Activated T-helper 1 cell treated with anti-CD3 and anti-CD28 coated beads, Interleukin-12 subunit alpha, Interleukin-12 subunit beta, Interleukin-2, Interleukin-4 antibody, amounts not matched to agents 30 ng/mL and 10 ng/mL and 1 ng/mL, durations not matched to agents 14 hours and 24 hours and 36 hours (primary cell): ENCODE measurements around the gene DNAJB4. TPM values are rescaled to one million over a fixed set of nuclear protein-coding genes. Genes with fewer than 3 reads are reported as not detected.
"Not testable (repeated sequence)": the region's sequence is repeated elsewhere in the genome, so short reads cannot be mapped to it uniquely, and the experiment has no call there.

Experiments
- DNase-seq: peaks from one replicate; pipeline ENCODE4 v3.0.0; 2021; ENCODE audit warnings: low spot score
- H3K27ac Mint-ChIP-seq: one replicate; pipeline ENCODE4 v1.8.0; 2021; ENCODE audit warnings: mild to moderate bottlenecking, mixed read lengths
- H3K27me3 Mint-ChIP-seq: one replicate; pipeline ENCODE4 v1.8.0; 2022; ENCODE audit warnings: mild to moderate bottlenecking, moderate library complexity, mixed read lengths; ENCODE audit not compliant: insufficient read depth
- H3K36me3 Mint-ChIP-seq: one replicate; pipeline ENCODE4 v1.8.0; 2021; ENCODE audit warnings: low read depth, mixed read lengths
- H3K4me1 Mint-ChIP-seq: one replicate; pipeline ENCODE4 v1.8.0; 2021; ENCODE audit warnings: low read depth, mixed read lengths
- H3K4me3 Mint-ChIP-seq: one replicate; pipeline ENCODE4 v1.8.0; 2021; ENCODE audit warnings: mild to moderate bottlenecking, moderate library complexity, mixed read lengths
- H3K9me3 Mint-ChIP-seq: one replicate; pipeline ENCODE4 v1.8.0; 2021; ENCODE audit warnings: mixed read lengths
- intact Hi-C: fragments of 100-400 bp; cut with micrococcal nuclease; formaldehyde crosslinking; loops from one replicate; pipeline ENCODE4 v1.15.1; 2024
- total RNA-seq: library from RNA; stranded (reverse); gene quantifications from 2 replicates; pipeline ENCODE4 v1.2.3, GENCODE V29; 2022

Gene DNAJB4
- total RNA-seq, 1 donor from 2014 or later: 10.3 TPM

DNA sequence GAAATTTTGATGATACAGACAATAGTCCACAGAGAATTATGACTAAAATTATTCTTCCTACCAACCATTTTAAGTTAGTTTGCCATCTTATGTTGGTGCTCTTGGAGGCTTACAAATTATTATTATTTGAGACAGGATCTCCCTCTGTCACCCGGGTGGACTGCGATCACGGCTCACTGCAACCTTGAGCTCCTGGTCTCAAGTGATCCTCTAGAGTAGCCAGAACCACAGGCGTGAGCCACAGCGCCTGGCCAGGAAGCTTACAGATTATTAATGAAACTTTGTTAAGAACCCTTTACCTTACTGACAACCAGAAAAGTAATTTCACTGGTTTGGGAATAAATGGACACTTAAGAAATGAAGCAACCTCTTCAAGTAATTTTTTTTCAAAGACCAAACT, 8.0 kb upstream of the DNAJB4 start:
- no peak for DNase-seq
- Mint-ChIP-seq H3K36me3 (peaks cover 14% of the 10 kb centered on the region), H3K27ac (no peak overlapping the region), H3K27me3 (no peaks in the 10 kb centered on the region), H3K9me3 (no peaks in the 10 kb centered on the region), H3K4me1 (no peaks in the 10 kb centered on the region), H3K4me3 (no peak overlapping the region)
- intact Hi-C loops: no loop called here

DNA sequence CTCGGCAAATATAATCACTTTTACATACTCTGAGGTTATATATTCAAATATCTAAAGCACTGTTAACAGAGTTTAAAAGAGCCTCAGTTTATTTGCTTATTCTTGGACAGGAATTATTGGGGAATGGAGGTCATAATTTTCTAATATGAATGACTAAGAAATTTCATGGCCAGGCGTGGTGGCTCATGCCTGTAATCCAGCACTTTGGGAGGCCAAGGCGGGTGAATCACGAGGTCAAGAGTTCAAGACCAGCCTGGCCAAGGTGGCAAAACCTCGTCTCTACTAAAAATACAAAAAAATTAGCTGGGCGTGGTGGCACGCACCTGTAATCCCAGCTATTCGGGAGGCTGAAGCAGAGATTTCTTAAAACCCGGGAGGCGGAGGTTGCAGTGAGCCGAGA, 4.2 kb upstream of the DNAJB4 start:
- not testable (repeated sequence) for H3K36me3 Mint-ChIP-seq, H3K27ac Mint-ChIP-seq, H3K27me3 Mint-ChIP-seq, H3K4me3 Mint-ChIP-seq, DNase-seq, H3K9me3 Mint-ChIP-seq
- intact Hi-C loops: loop anchor here (10.0 kb wide), 2 partner anchors 624 to 1044 kb away; partner anchors contain the start of gene IFI44L
- H3K4me1 Mint-ChIP-seq: peaks cover 28% of the 10 kb centered on the region

DNA sequence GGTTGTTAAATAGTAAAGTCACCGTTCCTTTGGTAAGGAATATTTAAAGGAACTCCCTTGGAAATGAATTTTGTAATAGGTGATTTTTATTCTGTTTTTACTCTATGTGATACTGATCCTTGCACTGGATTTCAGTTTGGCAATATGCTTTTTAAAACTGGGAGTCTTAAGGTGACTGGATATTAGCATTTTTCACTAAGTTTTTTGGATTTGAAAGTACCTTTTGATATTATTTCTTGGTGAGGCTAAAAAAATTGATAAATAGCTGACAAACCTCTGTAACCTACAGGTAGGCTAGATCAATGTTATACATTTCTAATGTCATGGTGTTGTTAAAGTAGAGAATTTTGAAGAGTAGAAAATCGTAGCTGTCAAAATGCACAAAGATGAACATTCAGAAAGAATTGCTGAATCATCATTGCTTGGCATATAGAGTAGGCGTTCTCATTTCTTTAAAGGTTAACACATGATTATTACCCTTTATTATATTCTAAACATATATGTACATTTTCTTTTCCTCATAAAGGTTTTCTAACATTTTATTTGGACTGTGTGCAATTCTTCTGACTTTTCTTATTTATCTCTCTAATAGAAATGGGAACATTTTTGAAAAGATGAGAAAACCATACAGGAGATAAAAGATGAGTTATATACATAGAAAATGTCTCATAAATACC, 1.5 kb upstream of the DNAJB4 start:
- DNase-seq: no peak
- no peak overlapping the region for H3K4me3 Mint-ChIP-seq
- H3K27me3 Mint-ChIP-seq: peaks cover 3% of the 10 kb centered on the region
- intact Hi-C loops: loop anchor here (10.0 kb wide), 2 partner anchors 622 to 1042 kb away; partner anchors contain the start of gene IFI44L
- peaks cover under 1% of the 10 kb centered on the region for H3K36me3 Mint-ChIP-seq
- H3K4me1 Mint-ChIP-seq: peaks cover 51% of the 10 kb centered on the region
- H3K9me3 Mint-ChIP-seq: no peaks in the 10 kb centered on the region
- H3K27ac Mint-ChIP-seq: no peak overlapping the region

DNA sequence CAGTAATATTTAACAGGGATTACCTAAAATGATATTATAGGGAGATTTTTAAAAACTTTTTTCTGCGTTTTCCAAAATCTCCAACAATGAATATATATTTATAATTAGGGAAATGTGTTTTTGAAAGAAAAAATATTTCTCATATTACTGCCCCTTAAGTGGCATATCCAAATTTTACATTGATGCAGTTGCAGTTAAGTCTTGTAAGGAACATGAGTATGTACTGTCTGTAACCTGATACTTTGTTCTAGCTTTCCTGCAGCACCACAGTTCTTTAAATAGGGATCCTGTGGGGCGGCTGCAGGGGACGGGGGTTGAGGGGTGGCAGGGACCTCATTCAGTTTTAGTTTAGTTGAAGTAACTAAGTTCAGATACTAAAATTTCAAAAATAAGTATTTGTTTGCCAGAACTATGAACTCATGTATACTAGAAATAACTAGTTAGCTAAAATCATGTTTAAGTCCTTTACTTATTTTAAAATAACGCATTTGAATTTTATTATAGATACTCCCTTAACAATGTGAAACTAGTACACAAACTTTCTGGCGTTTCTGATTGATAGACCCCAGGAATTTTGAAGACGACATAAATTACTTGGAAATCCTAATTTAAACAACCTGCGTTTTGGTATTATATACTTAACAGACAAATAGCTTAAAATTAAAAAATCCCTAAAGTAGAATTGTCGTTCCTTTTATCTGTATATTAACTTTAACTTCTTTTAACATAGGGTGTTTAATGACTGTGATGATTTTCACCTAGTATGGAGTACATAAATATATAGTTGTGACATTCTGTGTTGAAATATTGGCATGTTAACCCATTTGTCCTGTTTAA, 639 bp upstream of the DNAJB4 start:
- H3K27me3 Mint-ChIP-seq: peaks cover 3% of the 10 kb centered on the region
- H3K4me3 Mint-ChIP-seq: peak overlapping the region; percentile 90
- peak; percentile 41 for DNase-seq
- no peaks in the 10 kb centered on the region for H3K9me3 Mint-ChIP-seq
- intact Hi-C loops: loop anchor here (1.0 to 10.0 kb wide), 8 partner anchors 25 to 1041 kb away; partner anchors contain the start of genes FUBP1, IFI44L and MIGA1
- H3K4me1 Mint-ChIP-seq: peaks cover 54% of the 10 kb centered on the region
- no peaks in the 10 kb centered on the region for H3K36me3 Mint-ChIP-seq
- peak overlapping the region; percentile 98 for H3K27ac Mint-ChIP-seq

DNA sequence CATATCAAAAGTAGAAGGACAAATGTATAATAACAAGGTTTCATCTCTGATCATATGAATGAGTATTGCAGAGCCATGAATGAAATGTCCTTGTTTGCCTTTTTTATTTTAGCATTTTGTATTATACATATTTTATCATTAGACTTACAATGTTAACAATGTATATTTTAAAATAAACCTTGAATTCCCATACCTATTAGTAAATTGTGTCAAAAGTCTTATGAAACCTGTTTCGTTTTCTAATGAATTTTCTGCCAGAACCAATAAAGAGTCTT, 646 bp downstream of the DNAJB4 start:
- no peaks in the 10 kb centered on the region for H3K9me3 Mint-ChIP-seq
- intact Hi-C loops: loop anchor here (1.0 to 10.0 kb wide), 6 partner anchors 35 to 1039 kb away; partner anchors contain the start of gene IFI44L
- peaks cover 3% of the 10 kb centered on the region for H3K27me3 Mint-ChIP-seq
- no peak for DNase-seq
- H3K36me3 Mint-ChIP-seq: no peaks in the 10 kb centered on the region
- peak overlapping the region; percentile 98 for H3K27ac Mint-ChIP-seq
- H3K4me1 Mint-ChIP-seq: peaks cover 55% of the 10 kb centered on the region
- peak overlapping the region; percentile 90 for H3K4me3 Mint-ChIP-seq

DNA sequence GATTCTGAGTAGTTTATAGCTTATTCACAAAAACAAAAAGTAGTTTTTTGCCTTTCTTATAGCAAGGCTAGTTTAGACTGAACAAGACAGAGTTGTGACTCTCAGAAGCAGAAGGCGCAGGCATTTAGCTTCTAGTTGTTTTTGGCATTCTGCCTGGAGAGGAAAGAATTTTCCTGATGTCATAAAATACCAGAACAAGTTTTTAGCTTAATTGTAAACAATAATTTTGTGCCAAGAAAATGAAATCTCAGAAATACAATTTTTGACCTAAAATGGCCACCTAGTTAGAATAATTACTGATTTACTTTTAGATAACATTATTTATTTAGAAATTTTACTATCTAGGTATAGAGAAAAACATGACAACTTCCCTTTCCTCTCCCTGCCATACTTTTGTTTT, 1.0 kb downstream of the DNAJB4 start:
- H3K36me3 Mint-ChIP-seq: no peaks in the 10 kb centered on the region
- peaks cover 59% of the 10 kb centered on the region for H3K4me1 Mint-ChIP-seq
- H3K9me3 Mint-ChIP-seq: no peaks in the 10 kb centered on the region
- H3K27ac Mint-ChIP-seq: no peak overlapping the region
- H3K27me3 Mint-ChIP-seq: peaks cover 3% of the 10 kb centered on the region
- no peak for DNase-seq
- H3K4me3 Mint-ChIP-seq: peak overlapping the region; percentile 90
- intact Hi-C loops: loop anchor here (1.0 to 10.0 kb wide), 6 partner anchors 35 to 1039 kb away; partner anchors contain the start of gene IFI44L

DNA sequence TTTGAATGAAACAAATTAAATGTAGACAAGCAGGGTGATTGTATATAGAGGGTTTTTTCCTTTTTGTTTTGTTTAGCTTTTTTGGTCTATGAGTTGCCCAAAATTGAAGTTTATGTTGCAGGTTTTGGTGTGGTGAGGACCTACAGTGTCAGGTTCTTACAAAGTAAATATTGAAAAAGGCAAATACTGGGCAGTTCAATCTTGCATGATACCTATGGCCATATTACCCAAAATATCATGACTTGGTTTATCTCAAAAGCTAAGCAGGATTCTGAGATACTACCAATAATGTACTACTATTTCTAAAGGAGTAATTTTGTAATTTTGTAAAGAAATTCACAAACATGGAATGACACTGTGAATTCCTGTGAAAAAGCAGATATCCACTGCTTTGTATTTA, 1.8 kb downstream of the DNAJB4 start:
- peaks cover 62% of the 10 kb centered on the region for H3K4me1 Mint-ChIP-seq

DNA sequence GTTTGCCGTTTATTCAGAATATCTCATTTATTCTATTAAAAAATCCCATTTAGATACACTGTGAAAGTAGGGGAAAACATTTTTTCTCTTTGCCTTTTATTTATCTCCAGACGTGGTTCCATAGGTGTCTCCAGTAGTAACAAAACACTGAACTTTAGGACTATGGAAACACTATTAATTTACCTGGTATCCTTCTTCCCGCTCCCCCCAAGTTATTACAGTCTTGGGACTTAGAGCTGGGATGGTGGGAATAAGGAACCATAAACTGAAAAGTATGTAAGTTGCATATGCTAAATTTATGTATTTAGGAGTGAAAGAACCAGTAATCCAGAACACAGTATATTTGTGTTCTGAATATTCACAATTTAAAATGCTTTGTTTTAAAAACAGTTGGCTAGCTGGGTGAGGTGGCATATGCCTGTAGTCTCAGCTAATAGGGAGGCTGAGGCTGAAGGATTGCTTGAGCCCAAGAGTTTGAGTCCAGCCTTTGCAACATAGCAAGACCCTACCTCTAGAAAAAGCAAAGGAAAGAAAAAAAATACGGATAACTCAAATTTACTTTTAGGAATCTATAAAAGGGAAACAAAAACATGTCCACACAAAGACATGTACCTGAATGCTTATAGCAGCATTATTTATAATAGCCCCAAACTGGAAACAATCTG, 3.1 kb downstream of the DNAJB4 start:
- Mint-ChIP-seq H3K27ac (no peak overlapping the region), H3K9me3 (no peaks in the 10 kb centered on the region), H3K4me3 (no peak overlapping the region), H3K4me1 (peaks cover 61% of the 10 kb centered on the region), H3K36me3 (no peaks in the 10 kb centered on the region), H3K27me3 (peaks cover 3% of the 10 kb centered on the region)
- no peak for DNase-seq
- intact Hi-C loops: loop anchor here (5.0 to 10.0 kb wide), 3 partner anchors 617 to 1037 kb away; partner anchors contain the start of gene IFI44L

More for the DNA sequence above, 1.8 kb downstream of the DNAJB4 start:
- Mint-ChIP-seq H3K4me3 (peak overlapping the region; percentile 81), H3K36me3 (no peaks in the 10 kb centered on the region), H3K27me3 (peaks cover 3% of the 10 kb centered on the region), H3K27ac (no peak overlapping the region), H3K9me3 (no peaks in the 10 kb centered on the region)
- intact Hi-C loops: loop anchor here (5.0 to 10.0 kb wide), 3 partner anchors 618 to 1038 kb away; partner anchors contain the start of gene IFI44L
- no peak for DNase-seq

DNA sequence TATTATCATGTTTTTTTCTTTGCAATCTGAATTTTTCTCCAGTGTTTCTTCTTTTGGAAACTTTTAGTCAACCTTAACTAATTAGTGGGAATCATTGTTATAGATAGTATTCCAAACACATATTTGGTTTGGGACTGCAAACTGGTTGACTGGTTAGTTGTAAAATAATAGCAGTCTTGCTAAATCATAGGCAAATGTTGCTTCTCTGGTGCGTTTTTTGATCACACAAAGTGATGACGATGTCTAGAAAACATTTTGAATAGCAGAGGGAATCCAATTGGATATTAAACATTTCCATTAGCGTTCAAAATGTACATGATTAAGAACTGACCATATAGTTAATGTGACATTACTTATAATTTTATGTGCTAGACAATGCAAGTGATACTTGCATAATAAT, 4.5 kb downstream of the DNAJB4 start:
- no peaks in the 10 kb centered on the region for H3K9me3 Mint-ChIP-seq
- intact Hi-C loops: loop anchor here (5.0 to 10.0 kb wide), 3 partner anchors 616 to 1036 kb away; partner anchors contain the start of gene IFI44L
- H3K27me3 Mint-ChIP-seq: peaks cover 3% of the 10 kb centered on the region
- no peak overlapping the region for H3K27ac Mint-ChIP-seq
- no peak for DNase-seq
- H3K4me1 Mint-ChIP-seq: peaks cover 46% of the 10 kb centered on the region
- no peak overlapping the region for H3K4me3 Mint-ChIP-seq
- peaks cover 4% of the 10 kb centered on the region for H3K36me3 Mint-ChIP-seq

DNA sequence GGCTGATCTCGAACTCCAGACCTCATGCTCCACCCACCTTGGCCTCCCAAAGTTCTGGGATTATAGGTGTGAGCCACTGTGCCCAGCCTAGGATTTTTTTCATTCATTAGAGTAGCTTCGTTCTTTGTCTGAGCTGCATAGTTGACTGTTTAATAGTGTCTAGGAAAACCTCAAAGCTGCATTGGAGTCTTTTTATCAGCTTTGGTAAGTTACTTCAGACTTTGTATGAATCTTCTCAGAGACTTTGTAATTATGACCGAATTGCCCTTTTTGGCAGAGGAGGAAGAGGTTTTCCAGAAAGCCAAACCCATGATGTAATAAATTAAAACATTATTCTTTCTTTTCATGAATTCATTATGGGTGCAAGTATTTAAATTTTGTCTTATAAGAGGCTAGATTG, 5.1 kb downstream of the DNAJB4 start:
- intact Hi-C loops: loop anchor here (5.0 to 10.0 kb wide), 3 partner anchors 615 to 1035 kb away; partner anchors contain the start of gene IFI44L
- H3K4me3 Mint-ChIP-seq: no peak overlapping the region
- H3K27me3 Mint-ChIP-seq: no peaks in the 10 kb centered on the region
- H3K9me3 Mint-ChIP-seq: no peaks in the 10 kb centered on the region
- DNase-seq: no peak
- peaks cover 4% of the 10 kb centered on the region for H3K36me3 Mint-ChIP-seq
- H3K27ac Mint-ChIP-seq: no peak overlapping the region
- H3K4me1 Mint-ChIP-seq: peaks cover 41% of the 10 kb centered on the region

DNA sequence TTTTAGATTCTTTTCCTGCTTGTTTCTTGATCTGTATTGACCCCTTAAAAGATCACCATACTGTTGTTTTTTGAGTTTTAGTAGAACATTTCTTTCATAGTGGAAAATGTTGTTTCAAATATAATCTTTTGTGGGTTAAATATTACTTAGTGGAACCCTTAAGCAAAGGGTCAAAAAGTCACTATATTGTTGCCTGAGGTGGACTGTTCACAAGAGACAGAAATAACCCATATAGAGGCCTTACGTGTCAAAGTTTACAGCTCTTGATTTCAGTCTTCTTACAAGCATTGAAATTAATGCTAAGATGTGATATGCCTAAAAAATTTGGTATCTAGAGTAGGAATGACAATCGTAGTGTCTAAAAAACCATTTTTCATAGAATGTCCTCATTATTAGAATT, 6.3 kb downstream of the DNAJB4 start:
- Mint-ChIP-seq H3K4me3 (no peak overlapping the region), H3K27ac (no peak overlapping the region), H3K36me3 (peaks cover 6% of the 10 kb centered on the region), H3K4me1 (peaks cover 29% of the 10 kb centered on the region), H3K27me3 (no peaks in the 10 kb centered on the region), H3K9me3 (no peaks in the 10 kb centered on the region)
- DNase-seq: no peak
- intact Hi-C loops: no loop called here

DNA sequence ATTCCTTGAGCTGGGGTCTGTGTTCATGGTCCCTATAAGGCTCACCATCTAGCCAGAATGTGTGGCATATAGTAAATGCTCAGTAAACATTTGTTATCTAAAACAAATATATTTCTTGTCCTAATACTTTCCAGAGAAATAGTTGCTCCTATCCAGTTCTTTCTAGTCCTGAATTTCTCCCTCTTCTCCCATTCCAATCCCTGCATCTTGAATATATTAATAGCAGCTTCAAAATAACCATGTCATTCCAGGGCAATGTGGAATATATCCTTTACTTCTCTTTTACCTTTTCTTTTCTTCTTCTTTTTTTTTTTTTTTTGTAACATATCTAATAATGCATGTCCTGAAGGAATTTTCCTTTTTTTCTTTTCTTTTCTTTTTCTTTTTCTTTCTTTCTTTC, 10.4 kb downstream of the DNAJB4 start:
- Mint-ChIP-seq H3K27ac (no peak overlapping the region), H3K27me3 (no peaks in the 10 kb centered on the region), H3K4me1 (peaks cover 8% of the 10 kb centered on the region), H3K36me3 (peaks cover 11% of the 10 kb centered on the region), H3K9me3 (no peaks in the 10 kb centered on the region), H3K4me3 (no peak overlapping the region)
- DNase-seq: no peak
- intact Hi-C loops: no loop called here
